Upper lobe of left lung (tissue), 4 donors: ENCODE results near the gene POMGNT2.

Source experiments
- EP300 ChIP-seq, 4 donors: sonication (generic); formaldehyde crosslinking; IDR thresholded peaks; one replicate each; pipeline ENCODE4 v1.5.1; 2017; ENCODE audit warnings: antibody characterized with exemption in 4 of 4, control low read depth in 2 of 4
- POLR2A ChIP-seq, 4 donors: fragments of 450-650 bp; IDR thresholded peaks; one replicate each; pipeline ENCODE4 v1.5.1; 2016 to 2017; ENCODE audit warnings: antibody characterized with exemption in 4 of 4, mild to moderate bottlenecking in 2 of 4
- TF ChIP-seq, protein P1 (sequence below), 6 experiments: fragments of 450-650 bp in 4 of 6; fragments of 200-600 bp in 2 of 6; sonication (generic) in 2 of 6; IDR thresholded peaks; one replicate each; pipeline ENCODE4 v1.5.1; 2016 to 2019; ENCODE audit warnings: antibody characterized with exemption in 6 of 6

DNA sequence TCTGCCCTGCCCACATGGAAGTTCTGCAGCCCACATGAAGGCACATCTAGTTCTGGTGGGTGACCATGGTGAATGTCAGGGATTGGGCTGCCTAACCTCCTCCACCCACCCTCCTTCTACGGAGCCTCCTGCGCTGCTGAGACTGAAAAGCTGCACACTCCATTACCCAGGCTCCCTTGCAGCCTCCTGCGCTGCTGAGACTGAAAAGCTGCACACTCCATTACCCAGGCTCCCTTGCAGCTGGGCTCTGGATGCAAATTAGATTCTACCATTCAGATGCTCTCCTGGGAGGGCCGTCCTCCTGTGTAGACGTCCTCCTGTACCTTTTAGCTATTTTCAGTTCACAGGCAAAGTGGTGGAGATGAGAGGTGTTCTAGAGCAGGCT lies 32.1 kb downstream of the POMGNT2 start:
- TF ChIP-seq POLR2A (IDR thresholded peaks at IDR 0.05) (no peak), EP300 (IDR thresholded peaks at IDR 0.05) (no peak)
- TF ChIP-seq, protein P1, sequence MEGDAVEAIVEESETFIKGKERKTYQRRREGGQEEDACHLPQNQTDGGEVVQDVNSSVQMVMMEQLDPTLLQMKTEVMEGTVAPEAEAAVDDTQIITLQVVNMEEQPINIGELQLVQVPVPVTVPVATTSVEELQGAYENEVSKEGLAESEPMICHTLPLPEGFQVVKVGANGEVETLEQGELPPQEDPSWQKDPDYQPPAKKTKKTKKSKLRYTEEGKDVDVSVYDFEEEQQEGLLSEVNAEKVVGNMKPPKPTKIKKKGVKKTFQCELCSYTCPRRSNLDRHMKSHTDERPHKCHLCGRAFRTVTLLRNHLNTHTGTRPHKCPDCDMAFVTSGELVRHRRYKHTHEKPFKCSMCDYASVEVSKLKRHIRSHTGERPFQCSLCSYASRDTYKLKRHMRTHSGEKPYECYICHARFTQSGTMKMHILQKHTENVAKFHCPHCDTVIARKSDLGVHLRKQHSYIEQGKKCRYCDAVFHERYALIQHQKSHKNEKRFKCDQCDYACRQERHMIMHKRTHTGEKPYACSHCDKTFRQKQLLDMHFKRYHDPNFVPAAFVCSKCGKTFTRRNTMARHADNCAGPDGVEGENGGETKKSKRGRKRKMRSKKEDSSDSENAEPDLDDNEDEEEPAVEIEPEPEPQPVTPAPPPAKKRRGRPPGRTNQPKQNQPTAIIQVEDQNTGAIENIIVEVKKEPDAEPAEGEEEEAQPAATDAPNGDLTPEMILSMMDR (IDR thresholded peaks at IDR 0.05): no peak
